ENCODE measurements around the gene RMI2. TPM values are rescaled to one million over a fixed set of nuclear protein-coding genes. Genes with fewer than 3 reads are reported as not detected.

Gene RMI2
- total RNA-seq, 1 experiment from 2014 or later: 11.1 TPM

- TF ChIP-seq TCF7L2 (IDR thresholded peaks at IDR 0.05; ENCODE audit: low read depth, low read length) (no peak), SIN3A (IDR thresholded peaks at IDR 0.05; ENCODE audit: borderline replicate concordance, insufficient read depth, low read depth, low read length) (no peak), CTCF (IDR thresholded peaks at IDR 0.05) (no peak), POLR2AphosphoS5 (IDR thresholded peaks at IDR 0.05; ENCODE audit: low read depth, low read length) (no peak), REST (IDR thresholded peaks at IDR 0.05; ENCODE audit: insufficient read depth in 1 of 2, low read depth in 2 of 2, low read length in 1 of 2) (no peak)
- H3K4me3 ChIP-seq (ENCODE audit: low read depth in 2 of 2, low read length in 2 of 2): no peak overlapping the region
- no peak overlapping the region for H3K27ac ChIP-seq (ENCODE audit: low read length)
- DNase-seq (ENCODE audit: low read depth, low spot score): no peak
- no peaks in the 10 kb centered on the region for H3K27me3 ChIP-seq (ENCODE audit: control insufficient read depth, insufficient read depth, low read length)
- H3K36me3 ChIP-seq (ENCODE audit: control insufficient read depth, insufficient read depth, low read length): no peaks in the 10 kb centered on the region
- in situ Hi-C loops (cut with HindIII; ENCODE audit: low pct_unique_long_range_greater_than_20kb, low sequenced_read_pairs): no loop called here
- H3K9me3 ChIP-seq (ENCODE audit: control insufficient read depth, insufficient read depth, low read depth, low read length): no peaks in the 10 kb centered on the region
- no peak for ATAC-seq
- BruUV-seq (replicated peaks): no TSS peak
- ChIA-PET CTCF (no interaction called here), POLR2A (interaction anchor here (0.6 kb wide), 1 partner anchor 440 kb away, joined by 5 read pairs; no protein-coding TSS in a partner anchor)
- no peaks in the 10 kb centered on the region for H3K4me1 ChIP-seq (ENCODE audit: control insufficient read depth, insufficient read depth, low read length)
- intact Hi-C loops (cut with micrococcal nuclease; ENCODE audit: unreplicated experiment): no loop called here
Observed at GRCh38 chr16:11340710-11341109, 4.5 kb upstream of the RMI2 start.

- TF ChIP-seq TCF7L2 (IDR thresholded peaks at IDR 0.05; ENCODE audit: low read depth, low read length) (no peak), CTCF (IDR thresholded peaks at IDR 0.05) (no peak), POLR2AphosphoS5 (IDR thresholded peaks at IDR 0.05; ENCODE audit: low read depth, low read length) (no peak), REST (IDR thresholded peaks at IDR 0.05; ENCODE audit: insufficient read depth in 1 of 2, low read depth in 2 of 2, low read length in 1 of 2) (no peak), SIN3A (IDR thresholded peaks at IDR 0.05; ENCODE audit: borderline replicate concordance, insufficient read depth, low read depth, low read length) (no peak)
- Histone ChIP-seq H3K4me3 (ENCODE audit: low read depth in 2 of 2, low read length in 2 of 2) (no peak overlapping the region), H3K9me3 (ENCODE audit: control insufficient read depth, insufficient read depth, low read depth, low read length) (no peaks in the 10 kb centered on the region), H3K27me3 (ENCODE audit: control insufficient read depth, insufficient read depth, low read length) (no peaks in the 10 kb centered on the region), H3K4me1 (ENCODE audit: control insufficient read depth, insufficient read depth, low read length) (no peaks in the 10 kb centered on the region), H3K36me3 (ENCODE audit: control insufficient read depth, insufficient read depth, low read length) (no peaks in the 10 kb centered on the region), H3K27ac (ENCODE audit: low read length) (no peak overlapping the region)
- POLR2A ChIA-PET: no interaction called here
- DNase-seq (ENCODE audit: low read depth, low spot score): no peak
- no peak for ATAC-seq
- BruUV-seq (replicated peaks): no TSS peak
- in situ Hi-C loops (cut with HindIII; ENCODE audit: low pct_unique_long_range_greater_than_20kb, low sequenced_read_pairs) (no loop called here), intact Hi-C loops (cut with micrococcal nuclease; ENCODE audit: unreplicated experiment) (no loop called here)
- CTCF ChIA-PET: interaction anchor here (0.6 kb wide), 1 partner anchor 20 kb away, joined by 4 read pairs; no protein-coding TSS in a partner anchor
Observed at GRCh38 chr16:11341371-11341770, 3.9 kb upstream of the RMI2 start.
